Prostate gland (tissue), 2 donors: ENCODE data around the gene PIGW. TPM values are rescaled to one million over a fixed set of nuclear protein-coding genes. Genes with fewer than 3 reads are reported as not detected.

Experiments
- DNase-seq: peaks from one replicate; pipeline ENCODE4 v3.0.0-alpha.2; 2019; ENCODE audit warnings: low spot score
- H3K27ac ChIP-seq, 2 donors: fragments of 200-600 bp; sonication (generic); 2 replicates each; pipeline ENCODE4 v1.5.1; 2017 to 2019
- H3K27me3 ChIP-seq: fragments of 200-600 bp; sonication (generic); replicated peaks from 2 replicates; pipeline ENCODE4 v1.5.1; 2019; ENCODE audit not compliant: insufficient read depth
- H3K36me3 ChIP-seq, 2 donors: fragments of 200-600 bp; sonication (generic); 1 replicate in 1 of 2; 2 replicates in 1 of 2; pipeline versions ENCODE4 v1.5.1 to v1.8.1; 2017 to 2019
- H3K4me1 ChIP-seq: fragments of 200-600 bp; sonication (generic); replicated peaks from 2 replicates; pipeline ENCODE4 v1.5.1; 2019
- H3K4me3 ChIP-seq, 2 donors: fragments of 200-600 bp; sonication (generic); 2 replicates each; pipeline ENCODE4 v1.5.1; 2017 to 2019
- H3K9me3 ChIP-seq: fragments of 200-600 bp; sonication (generic); 2 replicates; pipeline ENCODE4 v1.5.1; 2017
- POLR2A ChIP-seq: fragments of 450-650 bp; IDR thresholded peaks from one replicate; pipeline ENCODE4 v1.6.1; 2016; ENCODE audit warnings: antibody characterized with exemption, mild to moderate bottlenecking
- POLR2AphosphoS5 ChIP-seq: sonication (generic); formaldehyde crosslinking; IDR thresholded peaks from one replicate; pipeline ENCODE4 v1.6.1; 2017; ENCODE audit warnings: antibody characterized with exemption
- WGBS: methylation state at CpG from one replicate; pipeline ENCODE4 v1.1.5; 2018; 5-methylcytosine and 5-hydroxymethylcytosine counted together
- intact Hi-C: fragments of 100-400 bp; cut with DNase I; formaldehyde crosslinking; loops from one replicate; pipeline ENCODE4 v1.14.2; 2022
- small RNA-seq, 2 donors: library from RNA; depleted of rRNA; stranded (forward); fragments of <200 nt; gene quantifications; one replicate each; pipeline ENCODE3, GENCODE V24; 2016
- total RNA-seq, 2 donors: library from RNA; depleted of rRNA; stranded (reverse); fragments of >200 nt; gene quantifications; one replicate each; pipeline ENCODE4 v1.1.0, GENCODE V29; 2016
- TF ChIP-seq, protein P1 (sequence below), 4 experiments: fragments of 200-600 bp in 2 of 4; fragments of 450-650 bp in 2 of 4; sonication (generic) in 2 of 4; IDR thresholded peaks; 1 replicate in 3 of 4; 2 replicates in 1 of 4; pipeline ENCODE4 v1.5.1; 2016 to 2019; ENCODE audit warnings: antibody characterized with exemption in 4 of 4, mild to moderate bottlenecking in 2 of 4, moderate library complexity in 2 of 4

Gene PIGW
- total RNA-seq, 2 donors from 2014 or later = 6.4 to 7.1 TPM

DNA sequence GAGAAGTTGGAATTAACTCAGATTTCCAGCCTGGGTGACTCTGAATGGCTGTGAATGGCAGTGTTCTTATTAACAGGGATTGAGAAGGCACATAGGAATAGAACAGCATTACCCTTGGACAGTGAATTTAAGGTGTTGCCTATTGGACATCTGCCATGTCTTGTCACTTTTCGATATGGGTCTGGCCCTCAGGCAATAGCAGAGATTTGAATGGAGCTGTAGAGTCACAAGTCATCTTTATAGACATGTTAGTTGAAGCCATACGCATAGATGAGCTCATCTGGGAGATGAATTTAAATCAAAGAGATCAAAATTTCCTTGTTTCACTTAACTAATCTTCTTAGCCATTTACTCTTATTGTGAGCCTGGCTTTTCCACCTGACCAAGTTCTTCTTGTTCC, 42.0 kb downstream of the PIGW start:
- peaks cover 4 to 8% of the 10 kb centered on the region in 2 donors for H3K36me3 ChIP-seq
- intact Hi-C loops = no loop called here
- H3K9me3 ChIP-seq = no peaks in the 10 kb centered on the region
- WGBS = 59% methylated on average over 2 of the region's 2 CpGs
- no peak for DNase-seq
- H3K27ac ChIP-seq = no peak overlapping the region
- H3K4me3 ChIP-seq = no peak overlapping the region
- no peaks in the 10 kb centered on the region for H3K27me3 ChIP-seq
- no peaks in the 10 kb centered on the region for H3K4me1 ChIP-seq
- TF ChIP-seq POLR2A (no peak), POLR2AphosphoS5 (no peak)
- TF ChIP-seq, protein P1, sequence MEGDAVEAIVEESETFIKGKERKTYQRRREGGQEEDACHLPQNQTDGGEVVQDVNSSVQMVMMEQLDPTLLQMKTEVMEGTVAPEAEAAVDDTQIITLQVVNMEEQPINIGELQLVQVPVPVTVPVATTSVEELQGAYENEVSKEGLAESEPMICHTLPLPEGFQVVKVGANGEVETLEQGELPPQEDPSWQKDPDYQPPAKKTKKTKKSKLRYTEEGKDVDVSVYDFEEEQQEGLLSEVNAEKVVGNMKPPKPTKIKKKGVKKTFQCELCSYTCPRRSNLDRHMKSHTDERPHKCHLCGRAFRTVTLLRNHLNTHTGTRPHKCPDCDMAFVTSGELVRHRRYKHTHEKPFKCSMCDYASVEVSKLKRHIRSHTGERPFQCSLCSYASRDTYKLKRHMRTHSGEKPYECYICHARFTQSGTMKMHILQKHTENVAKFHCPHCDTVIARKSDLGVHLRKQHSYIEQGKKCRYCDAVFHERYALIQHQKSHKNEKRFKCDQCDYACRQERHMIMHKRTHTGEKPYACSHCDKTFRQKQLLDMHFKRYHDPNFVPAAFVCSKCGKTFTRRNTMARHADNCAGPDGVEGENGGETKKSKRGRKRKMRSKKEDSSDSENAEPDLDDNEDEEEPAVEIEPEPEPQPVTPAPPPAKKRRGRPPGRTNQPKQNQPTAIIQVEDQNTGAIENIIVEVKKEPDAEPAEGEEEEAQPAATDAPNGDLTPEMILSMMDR (IDR thresholded peaks at IDR 0.05) = no peak

GRCh38 chr17:36578671-36579070, 43.9 kb downstream of the PIGW start:
- H3K4me1 ChIP-seq = no peaks in the 10 kb centered on the region
- H3K4me3 ChIP-seq = no peak overlapping the region
- DNase-seq = no peak
- intact Hi-C loops = no loop called here
- H3K36me3 ChIP-seq = peaks cover 4 to 8% of the 10 kb centered on the region in 2 donors
- no peaks in the 10 kb centered on the region for H3K27me3 ChIP-seq
- TF ChIP-seq POLR2AphosphoS5 (no peak), POLR2A (no peak)
- TF ChIP-seq, protein P1 (IDR thresholded peaks at IDR 0.05) = no peak
- WGBS = 63% methylated on average over 2 of the region's 2 CpGs
- H3K27ac ChIP-seq = no peak overlapping the region
- H3K9me3 ChIP-seq = no peaks in the 10 kb centered on the region

DNA sequence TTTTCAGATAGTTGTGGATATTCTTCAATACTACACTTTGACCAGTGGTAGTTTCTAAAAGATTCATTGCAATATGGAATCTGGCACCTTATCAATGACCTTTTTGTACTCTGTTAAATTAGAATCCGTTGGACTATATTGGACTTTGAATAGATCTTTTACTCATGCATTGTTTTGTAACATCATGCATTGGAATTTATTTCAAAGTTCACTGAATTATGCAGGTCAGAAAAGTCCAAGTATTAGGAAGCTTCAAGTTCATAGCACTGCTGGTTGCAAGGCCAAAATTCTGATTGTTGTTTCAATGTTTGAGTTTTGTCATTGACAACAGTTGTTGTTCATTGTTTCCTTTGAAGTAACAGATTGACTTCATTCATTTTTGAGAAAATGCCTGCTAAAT, 49.0 kb downstream of the PIGW start:
- no peak overlapping the region for H3K27ac ChIP-seq
- no peak overlapping the region for H3K4me3 ChIP-seq
- H3K36me3 ChIP-seq = peaks cover 4 to 19% of the 10 kb centered on the region in 2 donors
- DNase-seq = no peak
- WGBS = 70% methylated on average over 1 of the region's 1 CpG
- H3K9me3 ChIP-seq = no peaks in the 10 kb centered on the region
- TF ChIP-seq POLR2A (no peak), POLR2AphosphoS5 (no peak)
- TF ChIP-seq, protein P1 (IDR thresholded peaks at IDR 0.05) = no peak
- intact Hi-C loops = no loop called here
- H3K4me1 ChIP-seq = no peaks in the 10 kb centered on the region
- no peaks in the 10 kb centered on the region for H3K27me3 ChIP-seq

GRCh38 chr17:36586138-36586537, 51.4 kb downstream of the PIGW start:
- Histone ChIP-seq H3K27me3 (no peaks in the 10 kb centered on the region), H3K36me3 (peaks cover 4 to 10% of the 10 kb centered on the region in 2 donors), H3K4me1 (no peaks in the 10 kb centered on the region), H3K9me3 (no peaks in the 10 kb centered on the region), H3K27ac (no peak overlapping the region), H3K4me3 (no peak overlapping the region)
- 95% methylated on average over 2 of the region's 2 CpGs for WGBS
- TF ChIP-seq, protein P1 (IDR thresholded peaks at IDR 0.05) = no peak
- TF ChIP-seq POLR2A (no peak), POLR2AphosphoS5 (no peak)
- no peak for DNase-seq
- intact Hi-C loops = no loop called here

Small RNAs within 50 kb of the gene (small RNA-seq; reads per million reads assigned to genes)
- gene RNA5SP439 = 0 reads per million in 2 donors

Other genes starting within 250 kb of the PIGW start
- gene TBC1D3G, start 211.1 kb upstream of the PIGW start, total RNA-seq = 1 to 10 TPM in 1 of 2 donors, not detected in 1; 8.7 TPM
- under 1 TPM in 1 of 2 donors, not detected in 1; 0.91 TPM for gene TBC1D3H, start 146.6 kb upstream of the PIGW start, total RNA-seq
- 10 to 100 TPM; 29.1 to 36.9 TPM for gene ZNHIT3, start 48.3 kb upstream of the PIGW start, total RNA-seq
- 10 to 100 TPM; 49.4 to 56.4 TPM for gene MYO19, start 119 bp upstream of the PIGW start, total RNA-seq
- gene GGNBP2, start 9.9 kb downstream of the PIGW start, total RNA-seq = 10 to 100 TPM; 34.8 to 71.7 TPM
- gene DHRS11, start 56.9 kb downstream of the PIGW start, total RNA-seq = 1 to 10 TPM; 8.0 to 8.2 TPM
- 10 to 100 TPM in 1 of 2 donors, 1 to 10 TPM in 1; 7.8 to 10.2 TPM for gene MRM1, start 66.6 kb downstream of the PIGW start, total RNA-seq